Transverse colon (tissue), 3 donors: ENCODE results near the gene SULT4A1.

Source experiments
- POLR2A ChIP-seq: fragments of 450-650 bp; IDR thresholded peaks from one replicate; pipeline ENCODE4 v1.6.1; 2016; ENCODE audit warnings: antibody characterized with exemption, mild to moderate bottlenecking, moderate library complexity
- TF ChIP-seq, protein P1 (sequence below), 5 experiments: fragments of 200-600 bp in 3 of 5; fragments of 450-650 bp in 2 of 5; sonication (generic) in 3 of 5; IDR thresholded peaks; 1 replicate in 2 of 5; 2 replicates in 3 of 5; pipeline ENCODE4 v1.5.1; 2016 to 2017; ENCODE audit warnings: antibody characterized with exemption in 5 of 5, inconsistent platforms in 3 of 5, mild to moderate bottlenecking in 2 of 5, moderate library complexity in 1 of 5

DNA sequence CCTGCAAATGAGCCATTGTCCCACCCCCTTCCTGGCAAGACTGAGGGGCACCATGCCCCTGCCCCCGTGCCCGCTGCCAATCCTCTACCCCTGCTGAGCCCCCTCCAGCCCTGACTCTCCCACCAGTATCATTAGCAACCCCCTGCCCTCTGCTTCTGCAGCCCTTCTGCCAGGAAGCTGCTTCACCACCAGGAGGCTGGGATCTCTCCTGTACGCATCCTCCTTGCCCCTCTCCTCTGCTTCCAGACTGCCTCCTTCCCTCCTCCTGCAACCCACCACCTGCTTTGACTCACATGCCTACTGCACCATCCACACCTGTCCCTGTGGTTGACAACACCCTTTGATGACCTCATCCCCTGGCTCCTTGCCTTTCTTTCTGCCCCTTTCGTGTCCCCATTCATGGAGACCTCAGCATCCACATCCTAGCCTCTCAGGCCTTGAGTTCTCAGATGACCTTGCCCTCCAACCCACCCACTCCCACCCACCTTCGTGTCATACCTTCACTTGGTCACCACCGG, 47.9 kb upstream of the SULT4A1 start:
- TF ChIP-seq, protein P1, sequence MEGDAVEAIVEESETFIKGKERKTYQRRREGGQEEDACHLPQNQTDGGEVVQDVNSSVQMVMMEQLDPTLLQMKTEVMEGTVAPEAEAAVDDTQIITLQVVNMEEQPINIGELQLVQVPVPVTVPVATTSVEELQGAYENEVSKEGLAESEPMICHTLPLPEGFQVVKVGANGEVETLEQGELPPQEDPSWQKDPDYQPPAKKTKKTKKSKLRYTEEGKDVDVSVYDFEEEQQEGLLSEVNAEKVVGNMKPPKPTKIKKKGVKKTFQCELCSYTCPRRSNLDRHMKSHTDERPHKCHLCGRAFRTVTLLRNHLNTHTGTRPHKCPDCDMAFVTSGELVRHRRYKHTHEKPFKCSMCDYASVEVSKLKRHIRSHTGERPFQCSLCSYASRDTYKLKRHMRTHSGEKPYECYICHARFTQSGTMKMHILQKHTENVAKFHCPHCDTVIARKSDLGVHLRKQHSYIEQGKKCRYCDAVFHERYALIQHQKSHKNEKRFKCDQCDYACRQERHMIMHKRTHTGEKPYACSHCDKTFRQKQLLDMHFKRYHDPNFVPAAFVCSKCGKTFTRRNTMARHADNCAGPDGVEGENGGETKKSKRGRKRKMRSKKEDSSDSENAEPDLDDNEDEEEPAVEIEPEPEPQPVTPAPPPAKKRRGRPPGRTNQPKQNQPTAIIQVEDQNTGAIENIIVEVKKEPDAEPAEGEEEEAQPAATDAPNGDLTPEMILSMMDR (IDR thresholded peaks at IDR 0.05) = no peak
- no peak for TF ChIP-seq POLR2A
